Measurements from ENCODE around the gene RPRD1A.

GRCh38 chr18:36038102-36038663 lies 29.2 kb downstream of the RPRD1A start:
- TF ChIP-seq CTCF (conservative IDR thresholded peaks at IDR 0.05; ENCODE audit: low read depth, low read length) = no peak
- TF ChIP-seq EZH2 (IDR thresholded peaks at IDR 0.05; ENCODE audit: borderline replicate concordance, low read depth, low read length, poor library complexity, severe bottlenecking) = no peak

Data from A673 (cell line).